Middle frontal gyrus (tissue), 1 donor: Measurements from ENCODE around the gene EIF4E.
A peak's percentile ranks its signal among the peaks of the same experiment; 100 is the strongest.
"Not testable (repeated sequence)": the region's sequence is repeated elsewhere in the genome, so short reads cannot be mapped to it uniquely, and the experiment has no call there.

Experiments
- DNase-seq: peaks from one replicate; pipeline ENCODE4 v3.0.0-alpha.2; 2015; ENCODE audit warnings: low spot score; ENCODE audit errors: extremely low spot score

EIF4E gene

DNA sequence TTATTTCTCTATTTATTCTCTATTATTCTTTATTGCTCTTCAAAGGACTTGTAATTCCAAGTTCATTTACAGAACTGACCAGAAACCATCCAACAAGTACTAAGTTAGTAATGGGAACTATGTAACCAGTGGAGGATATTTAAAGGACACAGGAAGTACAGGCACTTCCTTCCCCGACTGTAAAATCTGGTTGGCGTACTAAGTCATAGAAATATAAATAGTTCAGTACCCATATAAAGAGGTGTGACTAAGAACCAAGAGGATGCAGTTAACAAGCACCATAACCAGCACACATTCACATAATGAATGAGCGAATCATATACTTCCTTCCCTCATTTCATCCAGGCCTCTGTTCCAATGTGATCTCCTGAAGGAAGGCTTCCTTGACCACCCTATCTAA, 3.6 kb upstream of the EIF4E start:
- no peak for DNase-seq

DNA sequence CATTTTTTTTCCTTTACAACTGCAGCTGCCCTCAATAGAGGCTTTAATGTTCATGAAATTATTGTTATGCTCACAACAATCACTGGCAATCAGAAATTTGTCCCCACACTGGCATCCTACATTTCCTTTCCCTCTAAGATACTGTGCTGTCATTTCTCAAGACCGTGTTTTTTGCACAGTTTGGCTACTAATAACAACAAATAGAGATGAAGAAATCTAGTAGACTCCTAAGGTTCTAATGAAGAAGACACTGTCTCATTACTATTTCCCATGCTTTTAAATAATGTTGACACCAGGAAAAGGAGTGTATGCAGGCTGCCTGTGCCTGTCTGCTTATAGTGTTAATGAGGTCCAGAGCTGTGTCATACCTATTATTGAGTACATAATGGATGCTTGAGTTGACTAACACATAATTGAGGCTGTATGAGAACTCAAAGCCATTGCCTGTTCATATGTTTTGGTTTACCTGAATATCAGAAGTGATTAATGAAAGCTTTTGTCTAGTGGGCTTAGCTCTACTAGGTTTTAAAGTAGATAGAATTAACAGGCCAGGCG, 1.5 kb upstream of the EIF4E start:
- DNase-seq: no peak

DNA sequence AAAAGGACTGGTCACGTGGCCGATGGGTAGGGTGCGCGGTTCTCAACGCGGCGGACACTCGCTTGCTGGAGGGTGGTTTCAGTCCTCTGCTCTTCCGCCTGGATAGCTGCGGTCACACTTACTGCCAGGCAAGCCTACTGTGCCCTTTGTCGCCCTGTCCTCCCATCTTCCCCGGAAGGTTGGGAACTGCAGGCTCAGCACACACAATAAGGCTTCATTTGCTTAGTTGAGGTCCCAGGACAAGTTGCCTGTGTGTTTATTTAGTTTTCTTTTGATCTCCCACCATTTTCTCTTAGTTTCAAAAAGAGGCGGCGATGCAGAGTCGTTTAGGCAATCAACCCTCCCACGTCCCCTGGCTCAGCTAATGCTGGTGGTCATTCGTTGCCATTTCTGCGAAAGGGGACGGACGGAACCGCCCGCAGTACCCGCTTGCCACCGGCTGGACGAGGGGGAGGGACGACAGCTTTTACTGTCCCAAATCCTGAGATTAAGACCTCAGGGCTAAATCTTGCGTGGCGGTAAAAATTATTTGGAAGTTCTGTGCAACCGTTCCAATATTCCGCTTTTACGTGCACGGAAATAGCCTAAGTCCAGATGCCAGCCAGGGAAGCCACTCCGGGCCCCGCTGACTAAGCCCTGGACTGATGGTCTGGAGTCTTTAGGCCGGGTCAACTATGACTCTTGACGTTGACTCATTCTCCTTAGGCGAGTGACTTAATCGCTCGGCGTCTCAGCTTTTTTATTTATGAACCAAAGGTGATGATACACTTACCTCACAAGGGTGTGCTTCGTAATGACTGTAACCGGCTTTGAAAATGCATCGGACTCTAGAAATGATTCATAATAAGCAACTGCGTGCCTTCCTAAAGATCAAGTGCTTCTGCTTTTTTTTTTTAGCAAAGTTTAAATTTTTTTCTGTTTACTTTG, 671 bp upstream of the EIF4E start:
- peak; percentile 12 for DNase-seq

DNA sequence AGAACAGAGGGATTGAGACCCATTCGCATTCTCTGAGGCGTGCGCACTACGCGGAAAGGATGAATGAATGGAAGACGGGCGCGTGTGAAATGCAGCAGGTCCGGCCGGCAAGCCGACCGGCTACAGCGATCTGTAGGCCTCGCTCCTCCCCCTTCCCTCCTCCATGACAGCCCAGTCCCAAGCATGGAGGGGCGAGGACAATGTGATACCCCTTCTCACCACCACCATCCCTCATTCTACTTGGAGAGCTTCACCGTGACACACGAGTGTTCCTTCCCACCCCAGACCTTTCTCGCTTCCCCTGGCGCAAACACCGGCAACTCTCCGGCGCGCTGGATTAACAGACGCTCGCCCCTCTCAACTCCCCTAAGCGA, 815 bp downstream of the EIF4E start:
- DNase-seq: peak; percentile 34

DNA sequence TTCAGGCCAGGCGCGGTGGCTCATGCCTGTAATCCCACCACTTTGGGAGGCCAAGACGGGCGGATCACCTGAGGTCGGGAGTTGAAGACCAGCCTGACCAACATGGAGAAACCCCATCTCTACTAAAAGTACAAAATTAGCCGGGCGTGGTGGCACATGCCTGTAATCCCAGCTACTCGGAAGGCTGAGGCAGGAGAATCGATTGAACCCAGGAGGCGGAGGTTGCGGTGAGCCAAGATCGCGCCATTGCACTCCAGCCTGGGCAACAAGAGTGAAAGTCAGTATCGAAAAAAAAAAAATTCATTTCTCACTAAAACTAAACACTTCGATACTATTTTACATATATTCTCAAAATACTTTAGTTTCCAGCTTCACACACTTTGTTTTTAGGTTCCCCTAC, 2.7 kb downstream of the EIF4E start:
- not testable (repeated sequence) for DNase-seq

DNA sequence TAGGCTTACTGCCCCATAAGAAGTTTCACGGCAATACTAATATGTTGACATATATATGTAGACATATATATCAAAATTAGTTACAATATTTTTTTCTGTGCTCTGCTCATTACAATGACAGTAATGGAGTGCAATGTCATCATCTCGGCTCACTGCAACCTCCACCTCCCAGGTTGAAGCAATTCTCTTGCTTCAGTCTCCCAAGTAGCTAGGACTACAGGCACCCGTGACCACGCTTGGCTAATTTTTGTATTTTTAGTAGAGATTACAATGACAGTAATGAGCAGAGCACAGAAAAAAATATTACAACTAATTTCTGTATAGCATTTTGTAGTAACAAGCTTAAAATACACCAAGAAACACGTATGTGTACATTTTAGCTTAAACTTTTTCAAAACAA, 7.6 kb downstream of the EIF4E start:
- no peak for DNase-seq

DNA sequence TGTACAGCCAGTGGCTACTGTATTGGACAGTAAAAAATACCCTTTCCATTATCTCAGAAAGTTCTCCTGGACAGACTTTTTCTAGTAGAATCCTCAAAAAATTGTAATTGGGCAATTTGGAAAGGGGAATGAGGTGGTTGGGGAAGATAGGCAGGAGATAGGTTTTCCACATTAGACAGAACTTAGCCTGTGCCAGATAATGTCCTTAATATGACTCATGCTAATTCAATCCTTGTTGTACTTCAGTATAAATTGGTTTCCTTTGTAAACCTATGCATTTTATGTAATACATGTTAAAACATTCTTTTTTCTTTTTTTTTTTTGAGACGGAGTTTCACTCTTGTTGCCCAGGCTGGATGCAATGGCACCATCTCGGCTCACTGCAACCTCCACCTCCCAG, 8.9 kb downstream of the EIF4E start:
- no peak for DNase-seq

DNA sequence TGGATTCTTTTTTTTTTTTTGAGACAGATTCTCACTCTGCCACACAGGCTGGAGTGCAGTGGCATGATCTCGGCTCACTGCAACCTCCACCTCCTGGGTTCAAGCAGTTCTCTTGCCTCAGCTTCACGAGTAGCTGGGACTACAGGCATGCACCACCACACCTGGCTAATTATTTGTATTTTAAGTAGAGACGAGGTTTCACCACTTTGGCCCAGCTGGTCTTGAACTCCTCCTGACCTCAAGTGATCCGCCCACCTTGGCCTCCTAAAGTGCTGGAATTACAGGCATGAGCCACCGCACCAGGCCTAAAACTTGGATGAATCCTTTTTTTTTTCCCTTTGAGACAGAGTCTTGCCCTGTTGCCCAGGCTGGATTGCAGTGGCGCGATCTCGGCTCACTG, 18.2 kb downstream of the EIF4E start:
- not testable (repeated sequence) for DNase-seq

DNA sequence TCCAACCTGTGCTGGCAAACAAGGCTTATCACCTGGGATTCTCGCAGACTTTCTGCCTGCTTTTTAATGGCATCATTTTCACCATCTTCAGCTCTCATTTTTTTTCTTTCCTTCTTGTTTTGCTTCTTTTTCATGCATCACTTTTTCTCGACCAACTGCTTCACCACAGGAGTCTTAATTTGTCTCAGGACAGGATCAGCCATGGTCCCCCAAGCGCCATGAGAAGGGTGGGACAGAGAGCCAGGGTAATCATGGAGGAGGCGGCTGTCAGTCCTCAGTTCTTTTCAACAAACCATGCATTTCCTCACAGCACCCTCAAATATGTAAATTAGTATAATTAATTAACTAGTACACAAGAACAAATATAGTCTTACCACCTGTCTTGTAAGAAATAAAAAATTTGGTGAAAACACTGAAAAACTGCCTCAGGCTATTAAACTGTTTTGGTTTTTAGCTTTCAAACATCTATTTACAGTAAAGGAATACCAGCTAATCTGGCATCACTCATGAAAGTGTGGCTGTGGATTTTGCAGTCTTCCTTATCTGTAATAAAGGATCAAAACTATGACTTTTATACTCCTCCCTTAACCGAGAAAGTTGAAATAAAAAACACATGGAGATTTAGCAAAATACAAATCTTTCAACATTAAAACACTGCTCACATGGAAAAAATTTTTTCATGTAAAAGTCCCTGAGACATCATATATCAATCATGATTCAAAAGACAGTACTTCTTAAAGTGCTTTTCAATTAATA, 19.1 kb downstream of the EIF4E start:
- DNase-seq: no peak

DNA sequence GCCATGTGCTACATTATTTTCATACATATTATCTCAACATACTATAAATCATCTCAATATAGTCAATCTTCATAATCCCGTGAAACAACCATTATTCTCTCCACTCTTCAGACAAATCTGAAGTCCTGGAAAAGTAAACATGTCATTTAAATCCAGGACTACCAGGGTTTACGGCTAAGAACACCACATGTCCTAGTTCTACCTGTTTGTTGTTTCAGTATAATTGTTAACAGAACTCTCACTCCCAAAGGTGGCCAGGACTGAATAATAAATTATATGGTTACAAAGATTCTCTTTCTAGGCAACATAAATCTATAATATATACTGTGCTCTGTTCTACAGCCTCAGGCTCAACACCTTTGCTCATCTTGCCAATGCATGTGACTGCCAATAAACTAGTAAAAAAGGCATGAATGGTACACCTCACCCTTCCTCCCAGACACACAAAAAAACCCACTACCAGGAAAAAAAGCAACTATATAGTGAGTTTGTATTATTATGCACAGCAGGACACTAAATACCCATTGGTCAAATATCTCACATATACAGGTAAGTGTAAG, 20.1 kb downstream of the EIF4E start:
- DNase-seq: no peak

DNA sequence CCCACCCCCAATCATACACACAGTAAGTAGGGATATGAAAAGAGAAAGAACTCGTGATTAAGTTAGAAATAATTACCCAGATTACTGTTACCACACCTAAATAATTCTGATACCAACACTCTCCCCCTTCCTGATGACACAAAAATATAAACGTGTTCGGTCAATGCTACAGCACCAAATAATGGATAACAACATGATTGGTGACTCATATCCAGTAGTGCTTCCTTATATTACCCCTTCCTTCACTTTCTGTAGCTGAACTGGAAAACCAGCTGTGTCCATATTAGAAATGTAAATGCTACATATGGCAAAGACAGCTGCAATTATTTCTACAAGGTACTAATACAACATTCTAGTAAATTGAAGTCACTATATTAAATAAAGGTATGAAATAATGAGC, 20.8 kb downstream of the EIF4E start:
- no peak for DNase-seq

DNA sequence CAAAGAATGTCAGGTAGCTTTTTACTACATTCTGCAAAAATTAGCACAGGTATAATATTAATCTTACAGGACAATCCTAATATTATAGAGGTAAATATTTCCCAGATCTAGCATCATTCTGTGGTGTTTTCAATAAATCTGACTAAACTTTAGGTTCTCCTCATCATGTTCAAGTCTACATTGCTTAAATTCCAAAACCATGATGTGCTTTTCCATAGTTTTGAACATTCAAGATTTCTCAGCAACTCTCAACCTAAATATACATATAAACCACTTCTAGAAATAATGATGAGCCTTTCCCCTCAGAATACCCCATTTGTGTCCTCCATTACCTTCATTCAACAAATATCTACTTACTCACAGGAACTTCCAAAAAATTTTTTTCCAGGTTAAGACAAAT, 23.1 kb downstream of the EIF4E start:
- no peak for DNase-seq

DNA sequence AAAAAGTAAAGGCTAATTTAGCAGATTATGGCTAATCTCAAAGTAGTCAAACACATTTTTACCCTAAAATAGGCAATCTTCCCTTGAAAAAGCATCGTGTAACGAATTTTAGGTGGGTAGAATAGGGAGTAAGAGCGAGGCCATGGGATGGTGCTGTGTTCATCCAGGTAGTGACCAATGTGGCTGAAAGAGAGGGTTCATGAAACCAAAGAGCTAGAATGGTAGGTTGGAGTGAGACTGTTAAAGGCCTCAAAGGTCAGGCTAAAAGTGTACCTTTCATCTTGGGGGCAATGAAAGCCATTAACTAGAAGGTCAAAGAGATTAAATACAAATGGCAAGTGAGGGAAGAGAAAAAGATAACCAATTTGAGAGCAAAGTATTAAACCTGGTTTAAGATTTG, 23.6 kb downstream of the EIF4E start:
- no peak for DNase-seq

DNA sequence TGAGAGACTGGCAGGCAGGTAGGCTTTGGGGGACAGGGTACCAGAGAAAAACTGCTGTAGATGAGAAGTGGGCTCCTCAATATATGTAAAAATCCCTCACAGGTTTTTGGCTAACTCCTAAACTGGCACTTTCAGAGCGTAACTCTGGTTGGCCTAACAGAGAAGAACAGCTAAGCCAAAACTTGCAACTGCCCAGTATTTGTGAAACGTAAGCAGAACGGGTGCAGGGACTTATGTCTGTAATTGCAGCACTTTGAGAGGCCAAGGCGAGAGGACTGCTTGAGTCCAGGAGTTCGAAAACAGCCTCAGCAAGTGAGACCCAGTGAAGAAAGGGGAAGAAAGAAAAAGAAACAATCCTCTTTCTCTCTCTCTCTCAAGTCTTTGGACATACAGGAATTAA, 25.0 kb downstream of the EIF4E start:
- DNase-seq: no peak

DNA sequence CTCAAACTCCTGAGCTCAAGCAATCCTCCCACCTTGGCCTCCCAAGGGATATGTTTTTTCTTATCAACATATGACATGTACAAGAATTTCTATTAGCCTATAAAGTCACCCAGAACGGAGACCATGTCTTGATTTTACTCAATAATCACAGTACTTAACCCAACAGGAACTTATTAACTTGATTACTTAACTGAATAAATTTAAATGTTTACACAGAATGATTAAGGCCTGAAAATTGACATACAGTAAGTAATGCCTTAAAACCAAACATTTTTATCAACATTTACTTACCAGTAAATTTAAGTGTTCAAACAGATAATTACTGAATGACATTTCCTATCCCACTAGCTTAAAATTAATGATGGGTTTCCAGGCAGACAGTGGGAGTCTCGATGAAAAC, 25.4 kb downstream of the EIF4E start:
- DNase-seq: no peak

DNA sequence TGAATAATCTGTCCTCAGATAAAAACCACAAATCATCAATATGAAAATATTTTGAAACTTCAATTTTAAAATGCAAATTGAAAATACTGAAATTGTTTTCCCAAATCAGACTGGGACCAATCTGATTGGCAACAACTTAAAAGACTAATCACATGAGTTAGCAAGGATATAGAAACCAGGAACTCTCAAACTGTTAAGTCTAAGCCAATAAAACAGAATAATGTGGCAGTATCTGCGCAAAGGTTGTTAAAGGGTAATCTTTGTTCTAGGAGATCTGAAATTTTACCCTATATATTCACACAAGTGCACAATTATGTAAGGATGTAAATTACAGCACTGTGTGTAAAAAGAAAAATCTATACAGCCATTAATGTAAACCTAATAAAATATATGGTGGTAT, 29.7 kb downstream of the EIF4E start:
- DNase-seq: no peak

DNA sequence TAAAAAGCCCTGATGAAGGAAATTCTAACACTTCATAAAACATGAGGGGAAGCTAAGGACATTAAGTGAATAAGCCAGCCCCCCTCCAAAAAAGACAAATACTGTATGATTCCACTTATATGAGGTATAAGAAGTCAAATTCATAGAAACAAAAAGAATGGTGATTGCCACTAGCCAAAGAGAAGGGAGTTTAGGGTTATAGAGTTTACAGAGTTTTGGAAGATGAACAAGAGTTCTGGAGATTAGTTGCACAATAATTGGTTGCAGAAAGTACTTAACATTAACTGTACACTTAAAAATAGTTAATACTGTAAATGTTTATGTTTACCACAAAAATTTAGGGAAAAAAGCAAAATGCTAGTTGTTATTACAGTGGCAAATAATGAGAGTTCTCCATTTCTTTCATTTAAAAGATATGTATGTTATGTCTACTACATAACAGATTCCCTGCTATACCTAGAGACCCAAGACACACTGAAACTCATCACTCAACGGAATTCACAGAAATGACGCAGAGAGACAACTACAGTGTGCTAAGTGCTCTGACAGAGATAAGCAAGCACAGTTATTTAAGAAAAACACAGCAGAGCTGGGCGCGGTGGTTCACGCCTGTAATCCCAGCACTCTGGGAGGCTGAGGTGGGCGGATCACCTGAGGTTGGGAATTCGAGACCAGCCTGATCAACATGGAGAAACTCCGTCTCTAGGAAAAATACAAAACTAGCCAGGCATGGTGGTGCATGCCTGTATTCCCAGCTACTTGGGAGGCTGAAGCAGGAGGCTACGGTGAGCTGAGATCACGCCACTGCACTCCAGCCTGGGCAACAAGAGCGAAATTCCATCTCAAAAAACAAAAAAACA, 37.2 kb downstream of the EIF4E start:
- no peak for DNase-seq

DNA sequence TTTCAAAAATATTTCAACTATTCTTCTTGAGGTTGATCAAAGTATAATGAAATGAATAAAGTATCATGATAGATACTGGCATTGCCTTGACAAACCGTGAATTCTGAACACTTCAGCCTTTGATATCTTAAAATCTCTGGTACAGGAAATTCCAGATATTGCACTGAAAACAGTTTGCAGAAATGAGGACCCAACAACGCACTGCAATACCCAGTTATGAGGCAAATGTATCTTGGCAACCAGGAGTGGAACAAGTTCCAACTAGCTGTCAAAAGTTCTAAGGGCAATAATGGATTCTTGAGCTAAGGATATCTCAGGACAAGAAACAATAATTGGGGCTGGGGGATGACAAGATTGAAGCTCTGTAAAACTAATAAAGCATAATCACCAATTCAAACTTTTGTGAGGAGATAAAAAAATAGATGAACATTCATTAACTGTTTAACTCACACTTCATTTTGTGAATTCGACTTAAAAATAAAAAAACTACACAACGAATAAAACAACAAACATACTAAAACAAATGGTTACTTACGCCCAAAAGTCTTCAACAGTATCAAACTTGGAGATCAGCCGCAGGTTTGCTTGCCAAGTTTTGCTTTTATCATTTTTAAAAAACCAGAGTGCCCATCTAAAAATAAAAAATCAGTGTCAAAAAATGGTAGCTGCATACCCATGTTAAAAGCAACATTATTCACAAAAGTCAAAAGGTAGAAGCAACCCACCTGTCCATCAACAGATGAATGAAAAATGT, 38.1 kb downstream of the EIF4E start:
- no peak for DNase-seq

DNA sequence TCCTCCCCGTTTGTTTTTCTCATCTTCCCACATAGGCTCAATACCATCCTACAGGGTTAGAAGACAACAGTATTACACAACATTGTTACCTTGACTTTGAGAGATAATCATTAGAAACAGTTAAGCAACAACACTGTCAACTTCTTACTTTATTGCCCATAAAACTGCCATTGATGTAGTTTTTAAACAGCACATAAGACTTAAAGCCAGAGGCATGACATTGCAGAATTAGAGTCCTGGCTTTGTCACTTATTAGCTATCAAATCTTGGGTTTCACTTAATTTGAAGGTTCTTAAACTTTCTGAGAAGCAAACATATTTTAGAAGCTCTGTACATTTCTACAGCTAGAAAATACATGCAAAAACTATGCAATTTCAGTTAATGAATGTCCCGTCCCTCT, 41.8 kb downstream of the EIF4E start:
- no peak for DNase-seq

DNA sequence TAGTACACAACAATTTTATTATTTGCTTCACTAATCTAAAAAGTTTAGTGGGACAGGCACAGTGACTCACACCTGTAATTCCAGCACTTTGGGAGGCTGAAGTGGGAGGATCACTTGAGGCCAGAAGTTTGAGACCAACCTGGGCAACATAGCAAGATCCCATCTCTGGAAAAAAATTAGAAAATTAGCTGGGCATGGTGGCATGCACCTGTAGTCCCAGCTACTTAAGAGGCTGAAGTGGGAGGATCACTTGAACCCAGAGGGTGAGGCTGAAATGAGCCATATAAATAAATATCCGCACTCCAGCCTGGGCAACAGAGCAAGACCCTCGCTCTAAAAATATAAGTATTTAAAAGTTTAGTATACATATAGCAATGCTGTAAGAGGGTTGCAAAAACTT, 42.6 kb downstream of the EIF4E start:
- not testable (repeated sequence) for DNase-seq
